K562 (cell line): ENCODE results near the gene HEPHL1. TPM values are rescaled to one million over a fixed set of nuclear protein-coding genes. Genes with fewer than 3 reads are reported as not detected.
A peak's percentile ranks its signal among the peaks of the same experiment; 100 is the strongest.
"Not testable (repeated sequence)": the region's sequence is repeated elsewhere in the genome, so short reads cannot be mapped to it uniquely, and the experiment has no call there.

ENCODE experiments used
- ATAC-seq: fragments of 200-7000 bp; cut with Tn5 transposase; 3 replicates; pipeline ENCODE4 v1.9.1; 2020; ENCODE audit warnings: moderate library complexity
- BruUV-seq: library from RNA; stranded (reverse); fragments of 400-500 nt; replicated peaks from 2 replicates; lab custom pipeline; 2021; lab: Mats Ljungman, UMichigan
- CTCF ChIA-PET: fragments of 300-600 bp; formaldehyde crosslinking; extraction: SDS; loops from one replicate; lab custom pipeline; 2021; ENCODE audit warnings: low intra/inter-chr PET ratio; lab: Yijun Ruan, JAX
- POLR2A ChIA-PET: fragments of 300-600, 350-650 bp; sonication (Branson Sonifier 250); formaldehyde crosslinking; extraction: SDS; loops from one replicate; lab custom pipeline; 2021; ENCODE audit warnings: antibody characterized with exemption, inconsistent platforms; lab: Yijun Ruan, JAX
- DNase-seq, 4 experiments: peaks; one replicate each; pipeline versions ENCODE4 v3.0.0 to v3.0.0-alpha.2; 2011 to 2018; ENCODE audit warnings: low spot score in 3 of 4, mixed read lengths in 3 of 4; ENCODE audit errors: extremely low read depth in 1 of 4
- FAIRE-seq: peaks from 2 replicates; lab custom pipeline; 2011; peaks lifted over from hg19 to GRCh38; lab: Jason Lieb, UNC
- H2AFZ ChIP-seq: 2 replicates; pipeline ENCODE4 v1.6.0; 2011; ENCODE audit warnings: low read depth, low read length, control low read depth, inconsistent platforms
- H3K27ac ChIP-seq: fragments of 200-600 bp; 3 replicates; pipeline ENCODE4 v1.8.0; 2011; ENCODE audit warnings: low read depth, mild to moderate bottlenecking, control low read depth, inconsistent platforms, low read length, moderate library complexity, mixed read lengths; ENCODE audit errors: extremely low read depth
- H3K27me3 ChIP-seq, 2 experiments: fragments of 300-600 bp in 1 of 2; 2 replicates in 1 of 2; 3 replicates in 1 of 2; pipeline versions ENCODE4 v1.6.0 to v1.8.0; 2011; ENCODE audit warnings: inconsistent platforms in 2 of 2, low read length in 2 of 2, mild to moderate bottlenecking in 1 of 2, mixed read lengths in 1 of 2, moderate library complexity in 1 of 2; ENCODE audit not compliant: control insufficient read depth in 2 of 2, insufficient read depth in 2 of 2
- H3K36me3 ChIP-seq: fragments of 300-600 bp; 3 replicates; pipeline ENCODE4 v1.8.0; 2011; ENCODE audit warnings: mild to moderate bottlenecking, low read length, inconsistent platforms; ENCODE audit not compliant: control insufficient read depth, insufficient read depth
- H3K4me1 ChIP-seq, 2 experiments: fragments of 200-600 bp in 1 of 2; replicated peaks in 1 of 2; 2 replicates in 1 of 2; 3 replicates in 1 of 2; pipeline versions ENCODE4 v1.5.1 to v1.8.0; 2011; ENCODE audit warnings: inconsistent platforms in 2 of 2, low read length in 2 of 2, mild to moderate bottlenecking in 1 of 2, mixed read lengths in 1 of 2, moderate library complexity in 1 of 2; ENCODE audit not compliant: control insufficient read depth in 2 of 2, insufficient read depth in 2 of 2
- H3K4me2 ChIP-seq: 2 replicates; pipeline ENCODE4 v1.6.1; 2011; ENCODE audit warnings: low read length, control low read depth, inconsistent platforms, mixed read lengths; ENCODE audit not compliant: insufficient read depth
- H3K4me3 ChIP-seq: fragments of 200-600 bp; sonication (generic), shearing (Covaris generic); 2 replicates; pipeline ENCODE4 v1.5.1; 2016; ENCODE audit warnings: control low read depth, inconsistent platforms
- H3K79me2 ChIP-seq: fragments of 200-600 bp; 3 replicates; pipeline ENCODE4 v1.8.0; 2011; ENCODE audit warnings: low read length, inconsistent platforms; ENCODE audit not compliant: control insufficient read depth, insufficient read depth
- H3K9ac ChIP-seq, 2 experiments: 2 replicates each; pipeline versions ENCODE4 v1.6.0 to v1.6.1; 2011; ENCODE audit warnings: low read depth in 2 of 2, low read length in 2 of 2, control low read depth in 1 of 2, inconsistent platforms in 1 of 2, mild to moderate bottlenecking in 1 of 2, mixed read lengths in 1 of 2; ENCODE audit not compliant: insufficient read depth in 1 of 2
- H3K9me1 ChIP-seq: one replicate; pipeline ENCODE4 v1.6.0; 2011; ENCODE audit warnings: inconsistent platforms, mild to moderate bottlenecking, low read length, moderate library complexity; ENCODE audit not compliant: control insufficient read depth, insufficient read depth
- H3K9me3 ChIP-seq: replicated peaks from 2 replicates; pipeline ENCODE4 v1.5.1; 2011; ENCODE audit warnings: low read depth, low read length, inconsistent platforms; ENCODE audit not compliant: control insufficient read depth, insufficient read depth
- H4K20me1 ChIP-seq: replicated peaks from 2 replicates; pipeline ENCODE4 v1.6.1; 2011; ENCODE audit warnings: low read length, inconsistent platforms, mixed read lengths; ENCODE audit not compliant: control insufficient read depth, insufficient read depth
- CEBPB ChIP-seq: fragments of 450-650 bp; IDR thresholded peaks from 2 replicates; pipeline ENCODE4 v1.6.1; 2016; ENCODE audit warnings: missing genetic modification characterization, missing compliant biosample characterization
- EP400 ChIP-seq: fragments of 450-650 bp; IDR thresholded peaks from 2 replicates; pipeline ENCODE4 v1.6.1; 2017; ENCODE audit warnings: antibody characterized with exemption, mild to moderate bottlenecking, moderate library complexity
- FOXK2 ChIP-seq, 2 experiments: fragments of 450-650 bp; IDR thresholded peaks in 1 of 2; conservative IDR thresholded peaks in 1 of 2; 2 replicates each; pipeline ENCODE4 v1.6.1; 2016; ENCODE audit warnings: low read depth in 2 of 2, mild to moderate bottlenecking in 1 of 2
- JUN ChIP-seq, 2 experiments: sonication (generic) in 1 of 2; formaldehyde crosslinking in 1 of 2; IDR thresholded peaks; 2 replicates each; pipeline versions ENCODE4 v1.6.1 to v1.8.0; 2012 to 2022; ENCODE audit warnings: borderline replicate concordance in 2 of 2, mild to moderate bottlenecking in 2 of 2, improper control_type of control experiment in 1 of 2, low read depth in 1 of 2, low read length in 1 of 2, missing genetic modification reagents in 1 of 2
- MTA3 ChIP-seq: fragments of 450-650 bp; formaldehyde crosslinking; IDR thresholded peaks from 2 replicates; pipeline ENCODE4 v1.6.1; 2017; ENCODE audit warnings: mild to moderate bottlenecking, borderline replicate concordance
- NCOA2 ChIP-seq, 2 experiments: fragments of 450-650 bp; IDR thresholded peaks; 2 replicates each; pipeline ENCODE4 v1.6.1; 2018; ENCODE audit warnings: mild to moderate bottlenecking in 2 of 2, moderate library complexity in 1 of 2; ENCODE audit not compliant: partially characterized antibody in 2 of 2
- NFE2 ChIP-seq: IDR thresholded peaks from 2 replicates; pipeline ENCODE4 v1.6.1; 2014; ENCODE audit warnings: antibody characterized with exemption, low read depth
- POLR2AphosphoS5 ChIP-seq: IDR thresholded peaks from 2 replicates; pipeline ENCODE4 v1.6.1; 2011; ENCODE audit warnings: mild to moderate bottlenecking, low read depth, low read length, moderate library complexity; ENCODE audit not compliant: control insufficient read depth, insufficient read depth
- RBFOX2 ChIP-seq: fragments of 200-400 bp; formaldehyde crosslinking; IDR thresholded peaks from 2 replicates; pipeline ENCODE4 v1.6.1; 2017; ENCODE audit warnings: low read depth, mild to moderate bottlenecking, low read length, moderate library complexity
- RCOR1 ChIP-seq, 2 experiments: IDR thresholded peaks; 2 replicates each; pipeline ENCODE4 v1.6.1; 2012; ENCODE audit warnings: low read depth in 2 of 2, low read length in 2 of 2, borderline replicate concordance in 1 of 2, improper control_type of control experiment in 1 of 2
- SMARCC2 ChIP-seq: fragments of 450-650 bp; IDR thresholded peaks from 2 replicates; pipeline ENCODE4 v1.6.1; 2017; ENCODE audit warnings: antibody characterized with exemption, moderate library complexity, mild to moderate bottlenecking, low read depth
- SOX6 ChIP-seq: fragments of 450-650 bp; IDR thresholded peaks from 2 replicates; pipeline ENCODE4 v1.6.1; 2014; ENCODE audit warnings: mild to moderate bottlenecking
- TBL1XR1 ChIP-seq, 2 experiments: IDR thresholded peaks; 2 replicates each; pipeline ENCODE4 v1.6.1; 2012; ENCODE audit warnings: improper control_type of control experiment in 2 of 2, low read length in 2 of 2, mild to moderate bottlenecking in 1 of 2
- TOE1 ChIP-seq, 2 experiments: fragments of 450-650 bp in 1 of 2; sonication (generic) in 1 of 2; formaldehyde crosslinking in 1 of 2; IDR thresholded peaks; 2 replicates each; pipeline versions ENCODE4 v1.7.1 to v1.8.0; 2016 to 2022; ENCODE audit warnings: borderline replicate concordance in 2 of 2, mild to moderate bottlenecking in 2 of 2, antibody characterized with exemption in 1 of 2, inconsistent platforms in 1 of 2, low read depth in 1 of 2, missing genetic modification reagents in 1 of 2, moderate library complexity in 1 of 2
- ZBTB11 ChIP-seq, 3 experiments: fragments of 200-800 bp in 1 of 3; fragments of 250-450 bp in 1 of 3; fragments of 450-650 bp in 1 of 3; sonication (Bioruptor Pico) in 1 of 3; sonication (Bioruptor generic) in 1 of 3; formaldehyde crosslinking in 1 of 3; IDR thresholded peaks; 2 replicates each; pipeline versions ENCODE4 v1.6.1 to v1.8.0; 2016 to 2022; ENCODE audit warnings: mild to moderate bottlenecking in 2 of 3, missing genetic modification characterization in 2 of 3, missing compliant biosample characterization in 1 of 3, moderate library complexity in 1 of 3
- ZNF589 ChIP-seq: fragments of 200-800 bp; sonication (Bioruptor generic); IDR thresholded peaks from 2 replicates; pipeline ENCODE4 v1.6.1; 2016; ENCODE audit warnings: low read depth, missing genetic modification characterization, missing compliant biosample characterization
- WGBS: fragments of 100-300 bp; shearing (Covaris generic); methylation state at CpG from one replicate; pipeline ENCODE4 v1.1.6; 2016; ENCODE audit warnings: low coverage, mixed read lengths; ENCODE audit not compliant: insufficient coverage; ENCODE audit errors: missing lambda C conversion rate; 5-methylcytosine and 5-hydroxymethylcytosine counted together
- in situ Hi-C: fragments of 300-500 bp; cut with MboI; formaldehyde crosslinking; loops from 4 replicates; pipeline ENCODE4 v1.15.0; 2018; ENCODE audit warnings: inconsistent platforms, mixed read lengths
- intact Hi-C: fragments of 100-400 bp; cut with micrococcal nuclease; formaldehyde crosslinking; loops from 2 replicates; pipeline ENCODE4 v1.14.2; 2022
- polyA plus RNA-seq, 8 experiments: library from polyadenylated mRNA; depleted of rRNA in 4 of 8; stranded (reverse) in 5 of 8; unstranded in 3 of 8; fragments of >200 nt; fragmentation: Nextera tagmentation in 2 of 8; fragmentation: Illumina TruSeq in 1 of 8; extraction: Ambion mirVana in 2 of 8; extraction: Trizol in 1 of 8; gene quantifications; 2 replicates each; pipeline versions ENCODE4 v1.2.1 to v1.2.3, GENCODE V29; 2011 to 2014; ENCODE audit warnings: inconsistent platforms in 1 of 8, missing spikeins in 1 of 8
- total RNA-seq, 7 experiments: library from RNA; depleted of rRNA in 6 of 7; stranded (reverse); fragments of >200 nt in 6 of 7; fragmentation: Illumina TruSeq in 2 of 7; extraction: Trizol in 2 of 7; gene quantifications; 2 replicates each; pipeline versions ENCODE4 v1.2.1 to v1.2.3, GENCODE V29; 2011 to 2021; ENCODE audit warnings: low replicate concordance in 1 of 7

HEPHL1 gene
- total and polyA plus RNA-seq, 9 of the 15 experiments (the other 6 are each of a cell fraction or from before 2014, with no cell fraction given): 0.01 TPM; not detected in 8

GRCh38 chr11:93973322-93974051, 47.7 kb upstream of the HEPHL1 start:
- H3K27ac ChIP-seq: peak overlapping the region; percentile 88
- H3K36me3 ChIP-seq; H4K20me1 ChIP-seq; H3K4me3 ChIP-seq; H3K9me1 ChIP-seq; in situ Hi-C loops; CTCF ChIA-PET; H3K27me3 ChIP-seq; H3K79me2 ChIP-seq; TF ChIP-seq JUN (CRISPR knock-in tag; IDR thresholded peaks at IDR 0.05; ENCODE audit: borderline replicate concordance); TOE1 (CRISPR knock-in tag; IDR thresholded peaks at IDR 0.05; ENCODE audit: borderline replicate concordance, low read depth): not testable (repeated sequence)
- WGBS: 11% methylated on average over 7 of the region's 7 CpGs
- POLR2A ChIA-PET: interaction anchor here (1.1 to 1.7 kb wide), 2 partner anchors 10 to 17 kb away, joined by 3 to 4 read pairs; no protein-coding TSS in a partner anchor
- peak overlapping the region; percentile 83 for H2AFZ ChIP-seq
- peak overlapping the region in 1 of 2 experiments; percentile 57; a peak in 2 of 4 replicates for H3K9ac ChIP-seq
- H3K9me3 ChIP-seq: peaks cover 18% of the 10 kb centered on the region
- DNase-seq (peak in 1 of 4 experiments; percentile 85), FAIRE-seq (peak; percentile 76), ATAC-seq (peak; percentile 73)
- BruUV-seq: TSS peak; percentile 98
- H3K4me2 ChIP-seq: peak overlapping the region; percentile 58
- H3K4me1 ChIP-seq: peaks cover 7 to 19% of the 10 kb centered on the region in 2 experiments; a peak in 4 of 5 replicates
- intact Hi-C loops: loop anchor here (5.0 kb wide), 1 partner anchor 49 kb away; the partner anchor contains the start of gene HEPHL1
- peak; percentile 80 for TF ChIP-seq POLR2AphosphoS5
- TF ChIP-seq MTA3: 0 out of 2 replicates have a peak, but pooled peaks have one; percentile 44
- peak; percentile 71 to 73 for TF ChIP-seq NCOA2 (IDR thresholded peaks at IDR 0.05; ENCODE audit: partially characterized antibody in 2 of 2)
- peak; percentile 83 for TF ChIP-seq CEBPB (tag)
- TF ChIP-seq JUN (IDR thresholded peaks at IDR 0.05; ENCODE audit: borderline replicate concordance, low read depth, low read length): peak; percentile 67
- TF ChIP-seq FOXK2 (conservative IDR thresholded peaks at IDR 0.05 in 1 of 2, IDR thresholded peaks at IDR 0.05 in 1 of 2; ENCODE audit: low read depth in 2 of 2): peak; percentile 51 to 62; a peak in 1 of 4 replicates
- TF ChIP-seq RBFOX2: peak; percentile 31; the same call in 1 of the 2 replicates
- peak in 1 of 2 experiments; percentile 87; a peak in 3 of 4 replicates for TF ChIP-seq TBL1XR1 (IDR thresholded peaks at IDR 0.05; ENCODE audit: low read length in 2 of 2)
- TF ChIP-seq SMARCC2: peak; percentile 80
- peak; percentile 42; the same call in 1 of the 2 replicates for TF ChIP-seq TOE1 (IDR thresholded peaks at IDR 0.05; ENCODE audit: borderline replicate concordance)
- peak in 1 of 2 experiments; percentile 61; a peak in 1 of 4 replicates for TF ChIP-seq RCOR1 (IDR thresholded peaks at IDR 0.05; ENCODE audit: borderline replicate concordance in 1 of 2, low read depth in 2 of 2, low read length in 2 of 2)
- TF ChIP-seq ZNF589: peak; percentile 94
- TF ChIP-seq NFE2: peak; percentile 49
- peak; percentile 97 for TF ChIP-seq SOX6
- TF ChIP-seq ZBTB11 (CRISPR knock-in tag; IDR thresholded peaks at IDR 0.05): peak in 1 of 3 experiments; percentile 66; a peak in 2 of 6 replicates
- peak; percentile 76 for TF ChIP-seq EP400
